Fibroblast of the aortic adventitia (primary cell): Measurements from ENCODE around the gene OR1E2. TPM values are rescaled to one million over a fixed set of nuclear protein-coding genes. Genes with fewer than 3 reads are reported as not detected.
"Not testable (repeated sequence)": the region's sequence is repeated elsewhere in the genome, so short reads cannot be mapped to it uniquely, and the experiment has no call there.

ENCODE experiments used
- DNase-seq: peaks from one replicate; pipeline ENCODE4 v3.0.0-alpha.2; 2010; ENCODE audit warnings: low read depth
- H3K4me3 ChIP-seq: 2 replicates; pipeline ENCODE4 v1.5.1; 2011; ENCODE audit warnings: low read depth, mild to moderate bottlenecking, control low read depth, low read length, moderate library complexity
- total RNA-seq: library from RNA; depleted of rRNA; stranded (reverse); fragments of >200 nt; gene quantifications from 2 replicates; pipeline ENCODE4 v1.2.3, GENCODE V29; 2012; ENCODE audit warnings: low replicate concordance
- TF ChIP-seq, protein P1 (sequence below): IDR thresholded peaks from 2 replicates; pipeline ENCODE4 v1.5.1; 2011; ENCODE audit warnings: mild to moderate bottlenecking, low read length, control low read depth, inconsistent platforms; ENCODE audit not compliant: insufficient read depth

Gene OR1E2
- total RNA-seq, 1 donor: not detected

DNA sequence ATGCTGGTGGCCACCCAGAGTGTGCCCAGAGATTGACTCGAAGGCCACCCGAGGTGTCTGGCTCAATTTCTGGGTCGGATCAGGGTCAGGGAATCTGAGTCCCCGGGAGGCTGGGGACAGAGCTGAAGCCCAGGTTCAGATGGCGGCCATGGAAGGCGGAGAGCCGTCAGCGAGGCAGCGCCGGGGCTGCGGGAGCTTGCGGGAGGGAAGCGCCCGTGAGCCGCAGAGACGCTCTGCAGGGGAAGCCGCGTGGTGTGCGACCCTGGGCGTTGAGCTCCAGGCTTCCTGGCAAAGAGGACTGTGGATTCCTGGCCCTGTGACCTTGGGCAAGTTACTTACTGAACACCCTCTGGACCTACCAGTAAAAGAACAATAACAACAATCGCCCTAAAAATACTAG lies 38.5 kb upstream of the OR1E2 start:
- TF ChIP-seq, protein P1, sequence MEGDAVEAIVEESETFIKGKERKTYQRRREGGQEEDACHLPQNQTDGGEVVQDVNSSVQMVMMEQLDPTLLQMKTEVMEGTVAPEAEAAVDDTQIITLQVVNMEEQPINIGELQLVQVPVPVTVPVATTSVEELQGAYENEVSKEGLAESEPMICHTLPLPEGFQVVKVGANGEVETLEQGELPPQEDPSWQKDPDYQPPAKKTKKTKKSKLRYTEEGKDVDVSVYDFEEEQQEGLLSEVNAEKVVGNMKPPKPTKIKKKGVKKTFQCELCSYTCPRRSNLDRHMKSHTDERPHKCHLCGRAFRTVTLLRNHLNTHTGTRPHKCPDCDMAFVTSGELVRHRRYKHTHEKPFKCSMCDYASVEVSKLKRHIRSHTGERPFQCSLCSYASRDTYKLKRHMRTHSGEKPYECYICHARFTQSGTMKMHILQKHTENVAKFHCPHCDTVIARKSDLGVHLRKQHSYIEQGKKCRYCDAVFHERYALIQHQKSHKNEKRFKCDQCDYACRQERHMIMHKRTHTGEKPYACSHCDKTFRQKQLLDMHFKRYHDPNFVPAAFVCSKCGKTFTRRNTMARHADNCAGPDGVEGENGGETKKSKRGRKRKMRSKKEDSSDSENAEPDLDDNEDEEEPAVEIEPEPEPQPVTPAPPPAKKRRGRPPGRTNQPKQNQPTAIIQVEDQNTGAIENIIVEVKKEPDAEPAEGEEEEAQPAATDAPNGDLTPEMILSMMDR: no peak
- H3K4me3 ChIP-seq: no peak overlapping the region
- no peak for DNase-seq

DNA sequence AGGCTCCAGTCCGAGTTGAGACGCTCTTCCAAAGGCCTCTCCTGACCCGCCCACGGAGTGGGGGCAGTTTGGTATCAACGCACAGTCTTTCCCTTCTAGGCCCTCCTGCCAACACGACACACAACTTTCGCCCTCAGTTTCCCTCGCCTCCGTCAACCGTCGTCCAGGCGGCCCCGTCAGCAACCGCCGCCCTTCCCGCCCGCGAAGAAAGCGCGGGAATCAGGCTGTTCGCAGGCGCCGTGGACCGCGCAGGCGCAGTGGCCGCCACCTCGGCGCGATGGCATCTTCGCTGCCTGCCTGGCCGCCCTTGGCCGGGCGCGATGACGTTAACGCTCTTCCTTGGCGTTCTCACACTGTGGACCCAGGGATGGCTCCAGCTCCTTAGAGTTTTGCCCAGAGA lies 38.0 kb upstream of the OR1E2 start, which contains the start of gene SPATA22:
Gene SPATA22 (minus strand): TSS at position 221 of the 400 bp plus-strand sequence. CDS start 2,494 bp downstream, outside the sequence.
- no peak within 1 kb of the TSS for H3K4me3 ChIP-seq
- TF ChIP-seq, protein P1: no peak
- DNase-seq: no peak

- H3K4me3 ChIP-seq: no peak overlapping the region
- TF ChIP-seq, protein P1: no peak
- DNase-seq: no peak
Observed at GRCh38 chr17:3469529-3469928, 35.9 kb upstream of the OR1E2 start.

DNA sequence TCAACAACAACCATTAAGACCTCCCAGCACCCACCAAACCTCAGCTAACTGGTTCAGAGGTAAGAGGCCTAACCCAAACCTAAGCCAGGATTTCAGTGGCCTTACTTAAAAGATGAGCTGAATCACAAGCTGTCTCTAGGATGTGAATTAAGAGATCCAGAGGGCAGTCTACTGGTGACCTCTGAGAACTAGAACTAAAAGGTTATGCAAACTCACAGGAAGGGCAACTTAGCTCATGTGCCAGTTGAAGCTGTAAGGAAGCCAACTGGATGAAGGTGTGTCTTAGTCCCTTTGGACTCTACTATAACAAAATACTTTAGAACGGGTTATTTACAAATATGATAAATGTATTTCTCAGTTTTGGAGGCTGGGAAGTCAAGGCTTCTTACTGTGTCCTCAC lies 32.7 kb upstream of the OR1E2 start:
- DNase-seq, H3K4me3 ChIP-seq: not testable (repeated sequence)

GRCh38 chr17:3448059-3448665 lies 14.5 kb upstream of the OR1E2 start:
- no peak for DNase-seq
- H3K4me3 ChIP-seq: no peak overlapping the region
- TF ChIP-seq, protein P1: no peak

GRCh38 chr17:3447625-3448024 lies 14.0 kb upstream of the OR1E2 start:
- H3K4me3 ChIP-seq: no peak overlapping the region
- no peak for DNase-seq
- TF ChIP-seq, protein P1: no peak

GRCh38 chr17:3440451-3440850 lies 6.8 kb upstream of the OR1E2 start:
- H3K4me3 ChIP-seq: no peak overlapping the region
- TF ChIP-seq, protein P1: no peak
- DNase-seq: no peak
